Measurements from ENCODE around the gene CDC42.

The CDC42 gene

GRCh38 chr1:22139817-22140216, 87.3 kb downstream of the CDC42 start:
- H4K20me1 ChIP-seq (ENCODE audit: insufficient read depth, low read length, poor library complexity, severe bottlenecking) = no peaks in the 10 kb centered on the region
- no peak for TF ChIP-seq CTCF (conservative IDR thresholded peaks at IDR 0.05; ENCODE audit: low read length)
- no peak for TF ChIP-seq EZH2phosphoT487 (IDR thresholded peaks at IDR 0.05; ENCODE audit: borderline replicate concordance)
- H3K4me1 ChIP-seq (ENCODE audit: insufficient read depth, low read length, poor library complexity, severe bottlenecking) = no peaks in the 10 kb centered on the region
- no peaks in the 10 kb centered on the region for H3K79me2 ChIP-seq (ENCODE audit: insufficient read depth, low read length)
- no peaks in the 10 kb centered on the region for H3K27me3 ChIP-seq (ENCODE audit: insufficient read depth, low read length, poor library complexity, severe bottlenecking)
- no peak overlapping the region for H3K4me2 ChIP-seq (ENCODE audit: low read depth, low read length, poor library complexity, severe bottlenecking)
- no peaks in the 10 kb centered on the region for H3F3A ChIP-seq (ENCODE audit: low read depth)
- no peak overlapping the region for H2AFZ ChIP-seq (ENCODE audit: low read length)
- no peaks in the 10 kb centered on the region for H3K9me2 ChIP-seq (replicated peaks; ENCODE audit: low read depth, low read length)
- H3K9me3 ChIP-seq (ENCODE audit: insufficient read depth, low read depth, low read length) = no peaks in the 10 kb centered on the region
- no peak overlapping the region for H3K4me3 ChIP-seq (ENCODE audit: low read length, poor library complexity, severe bottlenecking)
- H3K36me3 ChIP-seq (ENCODE audit: insufficient read depth, low read length) = no peaks in the 10 kb centered on the region
- no peak overlapping the region for H3K9ac ChIP-seq (ENCODE audit: low read depth, low read length, poor library complexity, severe bottlenecking)
